ENCODE data around the gene CGNL1.
A peak's percentile ranks its signal among the peaks of the same experiment; 100 is the strongest.

CGNL1 gene

DNA sequence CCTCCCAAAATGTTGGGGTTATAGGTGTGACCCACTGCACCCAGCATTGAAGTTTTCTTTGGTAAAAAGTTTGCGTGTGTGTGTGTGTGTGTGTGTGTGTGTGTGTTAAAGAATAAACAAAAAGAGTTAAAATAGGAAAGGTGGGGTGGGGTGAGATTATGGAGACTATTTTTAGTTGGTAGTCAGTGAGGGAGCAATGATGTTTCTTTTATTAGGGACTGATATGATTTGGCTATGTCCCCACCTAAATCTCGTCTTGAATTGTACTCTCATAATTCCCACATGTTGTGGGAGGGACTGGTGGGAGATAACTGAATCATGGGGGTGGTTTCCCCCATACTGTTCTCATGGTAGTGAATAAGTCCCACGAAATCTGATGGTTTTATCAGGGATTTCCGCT lies 92.2 kb downstream of the CGNL1 start:
- Histone ChIP-seq H3K27me3 (replicated peaks) (no peaks in the 10 kb centered on the region), H3K27ac (no peak overlapping the region), H3K36me3 (replicated peaks) (no peaks in the 10 kb centered on the region), H3K4me3 (ENCODE audit: low read depth, low read length) (no peak overlapping the region)
- DNase-seq = no peak
- TF ChIP-seq, protein P1, sequence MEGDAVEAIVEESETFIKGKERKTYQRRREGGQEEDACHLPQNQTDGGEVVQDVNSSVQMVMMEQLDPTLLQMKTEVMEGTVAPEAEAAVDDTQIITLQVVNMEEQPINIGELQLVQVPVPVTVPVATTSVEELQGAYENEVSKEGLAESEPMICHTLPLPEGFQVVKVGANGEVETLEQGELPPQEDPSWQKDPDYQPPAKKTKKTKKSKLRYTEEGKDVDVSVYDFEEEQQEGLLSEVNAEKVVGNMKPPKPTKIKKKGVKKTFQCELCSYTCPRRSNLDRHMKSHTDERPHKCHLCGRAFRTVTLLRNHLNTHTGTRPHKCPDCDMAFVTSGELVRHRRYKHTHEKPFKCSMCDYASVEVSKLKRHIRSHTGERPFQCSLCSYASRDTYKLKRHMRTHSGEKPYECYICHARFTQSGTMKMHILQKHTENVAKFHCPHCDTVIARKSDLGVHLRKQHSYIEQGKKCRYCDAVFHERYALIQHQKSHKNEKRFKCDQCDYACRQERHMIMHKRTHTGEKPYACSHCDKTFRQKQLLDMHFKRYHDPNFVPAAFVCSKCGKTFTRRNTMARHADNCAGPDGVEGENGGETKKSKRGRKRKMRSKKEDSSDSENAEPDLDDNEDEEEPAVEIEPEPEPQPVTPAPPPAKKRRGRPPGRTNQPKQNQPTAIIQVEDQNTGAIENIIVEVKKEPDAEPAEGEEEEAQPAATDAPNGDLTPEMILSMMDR (IDR thresholded peaks at IDR 0.05; ENCODE audit: low read depth, low read length, missing control alignments) = no peak
- in situ Hi-C loops (cut with HindIII; ENCODE audit: low pct_ligation_motif_present, low sequenced_read_pairs) = no loop called here

DNA sequence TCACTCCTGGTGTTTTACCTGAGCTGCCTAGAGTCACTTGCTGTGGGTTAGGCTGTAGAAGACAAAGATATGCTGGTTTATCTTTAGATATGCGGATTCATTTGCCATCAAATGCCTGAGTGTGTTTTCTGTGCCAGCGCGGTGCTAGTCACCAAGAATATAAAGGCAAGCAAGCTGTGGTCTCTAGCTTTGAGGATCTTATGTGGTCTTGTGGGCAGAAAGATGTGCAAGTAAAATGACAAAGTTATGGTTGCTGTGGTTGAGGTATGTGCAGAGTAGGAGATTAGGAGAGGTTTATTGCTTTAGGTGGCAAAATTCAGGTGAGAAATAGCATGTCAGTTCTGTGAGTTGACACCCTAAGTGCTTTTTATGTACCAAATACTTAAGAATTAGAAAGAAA lies 94.2 kb downstream of the CGNL1 start:
- DNase-seq = no peak
- Histone ChIP-seq H3K27ac (no peak overlapping the region), H3K4me3 (ENCODE audit: low read depth, low read length) (no peak overlapping the region), H3K27me3 (replicated peaks) (no peaks in the 10 kb centered on the region), H3K36me3 (replicated peaks) (no peaks in the 10 kb centered on the region)
- in situ Hi-C loops (cut with HindIII; ENCODE audit: low pct_ligation_motif_present, low sequenced_read_pairs) = no loop called here
- TF ChIP-seq, protein P1 (IDR thresholded peaks at IDR 0.05; ENCODE audit: low read depth, low read length, missing control alignments) = no peak

DNA sequence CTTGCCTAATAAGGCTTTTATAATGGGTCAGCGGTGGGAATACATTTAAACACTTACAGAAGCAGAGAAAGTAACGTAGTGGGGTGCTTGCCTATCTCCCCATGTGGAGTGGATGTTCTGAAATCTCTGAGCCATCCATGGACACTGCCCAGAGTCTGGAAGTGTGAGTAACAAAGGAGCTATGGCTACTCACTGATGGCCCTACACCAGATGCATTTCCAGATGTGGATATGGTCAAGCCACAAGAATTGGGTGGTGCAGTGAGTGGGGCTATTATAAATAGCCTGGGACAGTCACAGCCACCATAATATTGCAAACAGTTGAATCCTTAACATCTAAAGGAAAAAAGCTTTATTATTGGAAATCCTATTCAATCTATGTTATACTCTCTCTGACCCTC lies 96.6 kb downstream of the CGNL1 start:
- no peak overlapping the region for H3K27ac ChIP-seq
- H3K36me3 ChIP-seq (replicated peaks) = no peaks in the 10 kb centered on the region
- in situ Hi-C loops (cut with HindIII; ENCODE audit: low pct_ligation_motif_present, low sequenced_read_pairs) = no loop called here
- no peaks in the 10 kb centered on the region for H3K27me3 ChIP-seq (replicated peaks)
- no peak for DNase-seq
- no peak overlapping the region for H3K4me3 ChIP-seq (ENCODE audit: low read depth, low read length)
- TF ChIP-seq, protein P1 (IDR thresholded peaks at IDR 0.05; ENCODE audit: low read depth, low read length, missing control alignments) = no peak

DNA sequence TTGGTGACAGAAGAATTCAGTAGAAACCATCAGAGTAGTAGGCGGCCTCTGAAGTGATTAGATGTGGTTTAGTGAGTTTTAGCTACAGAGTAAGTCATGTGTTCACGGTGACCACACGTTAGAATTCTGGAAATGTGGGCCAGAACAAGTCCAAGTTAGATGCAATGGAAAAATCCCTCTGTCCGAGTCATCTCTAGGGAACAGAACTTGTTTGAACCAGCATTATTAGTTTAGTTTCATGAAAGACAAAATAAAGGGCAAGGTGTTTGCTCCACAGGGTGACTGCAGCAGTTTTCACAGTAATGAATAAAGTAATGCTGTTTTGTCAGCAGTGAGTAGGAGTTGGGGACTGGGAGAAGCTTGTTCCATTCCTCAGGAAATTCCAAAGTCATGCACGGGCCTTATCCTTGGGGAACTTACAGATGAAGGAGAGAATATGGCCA lies 100.2 kb downstream of the CGNL1 start:
- in situ Hi-C loops (cut with HindIII; ENCODE audit: low pct_ligation_motif_present, low sequenced_read_pairs) = loop anchor here (25.0 kb wide), 1 partner anchor 989 kb away; no protein-coding TSS in a partner anchor
- H3K27me3 ChIP-seq (replicated peaks) = no peaks in the 10 kb centered on the region
- no peaks in the 10 kb centered on the region for H3K36me3 ChIP-seq (replicated peaks)
- TF ChIP-seq, protein P1 (IDR thresholded peaks at IDR 0.05; ENCODE audit: low read depth, low read length, missing control alignments) = no peak
- peak; percentile 25 for DNase-seq
- H3K27ac ChIP-seq = no peak overlapping the region
- no peak overlapping the region for H3K4me3 ChIP-seq (ENCODE audit: low read depth, low read length)

DNA sequence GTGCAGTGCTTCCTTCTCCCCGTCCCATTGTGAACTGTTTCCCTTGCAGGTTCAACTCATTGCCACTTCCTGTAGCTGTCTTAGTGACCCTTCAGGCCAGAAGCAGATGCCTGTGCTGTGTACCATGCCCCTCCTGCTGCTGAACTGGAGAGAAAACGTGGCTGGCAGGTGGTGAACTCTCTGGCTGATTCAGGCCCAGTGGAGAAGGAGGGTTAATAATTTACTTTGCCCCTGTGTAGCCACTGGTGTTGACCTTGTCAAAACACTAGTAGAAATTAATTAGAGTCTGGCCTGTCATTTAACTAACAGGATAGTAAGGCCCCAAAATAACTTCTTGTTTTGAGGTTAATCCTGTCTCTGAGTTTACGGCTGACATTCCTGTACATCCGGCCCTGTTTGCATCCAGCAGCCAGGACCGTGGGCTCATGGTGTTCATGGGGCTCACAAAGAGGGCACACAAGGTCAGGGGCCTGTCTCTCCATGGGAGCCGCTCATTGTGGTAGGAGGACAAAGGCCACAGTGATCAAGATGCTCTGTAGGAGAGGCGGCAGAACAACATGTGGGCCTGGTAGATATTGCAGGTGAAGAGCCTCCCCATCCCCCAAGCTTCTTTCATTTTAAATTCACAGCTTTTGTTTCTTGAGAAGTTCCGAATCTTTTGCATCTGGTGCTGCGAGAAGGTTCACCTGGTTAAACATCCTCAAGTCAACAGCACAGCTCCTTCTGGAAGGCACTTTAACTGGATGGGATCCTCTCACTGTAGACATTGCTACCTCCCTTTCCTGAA lies 101.6 kb downstream of the CGNL1 start:
- Histone ChIP-seq H3K27ac (no peak overlapping the region), H3K36me3 (replicated peaks) (no peaks in the 10 kb centered on the region), H3K4me3 (ENCODE audit: low read depth, low read length) (no peak overlapping the region), H3K27me3 (replicated peaks) (no peaks in the 10 kb centered on the region)
- DNase-seq = no peak
- TF ChIP-seq, protein P1 (IDR thresholded peaks at IDR 0.05; ENCODE audit: low read depth, low read length, missing control alignments) = no peak
- in situ Hi-C loops (cut with HindIII; ENCODE audit: low pct_ligation_motif_present, low sequenced_read_pairs) = loop anchor here (25.0 kb wide), 1 partner anchor 991 kb away; no protein-coding TSS in a partner anchor

Measured in brain microvascular endothelial cell (primary cell).